Stimulated activated CD4-positive, alpha-beta T cell treated with anti-CD3 and anti-CD28 coated beads, TNF-alpha, amount 100 ng/mL, for 24 hours (primary cell): ENCODE data around the gene SMAD3.
A peak's percentile ranks its signal among the peaks of the same experiment; 100 is the strongest.

Experiments used
- DNase-seq, 3 experiments: peaks; one replicate each; pipeline ENCODE4 v3.0.0-alpha.2; 2020; ENCODE audit warnings: low read depth in 3 of 3

SMAD3 gene

GRCh38 chr15:67161881-67162280 is 96.5 kb downstream of the SMAD3 start:
- no peak for DNase-seq

DNA sequence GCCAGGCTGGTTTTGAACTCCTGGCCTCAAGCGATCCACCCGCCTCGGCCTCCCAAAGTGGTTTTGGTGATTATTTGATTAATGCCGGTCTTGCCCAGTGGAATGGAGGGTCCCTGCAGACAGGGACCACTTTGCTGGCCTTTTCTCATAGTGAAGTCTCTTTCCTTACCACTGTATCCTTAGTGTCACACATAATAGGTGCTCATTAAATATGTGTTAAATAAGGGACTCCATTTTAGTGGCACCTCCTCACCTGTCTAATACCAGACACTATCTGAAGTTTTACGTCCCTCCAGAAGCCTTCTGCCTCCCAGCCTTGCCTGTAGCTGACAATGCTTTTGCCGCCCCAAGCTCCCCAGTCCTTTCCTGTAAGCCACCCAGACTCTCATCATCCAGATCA is 97.8 kb downstream of the SMAD3 start:
- DNase-seq = no peak

DNA sequence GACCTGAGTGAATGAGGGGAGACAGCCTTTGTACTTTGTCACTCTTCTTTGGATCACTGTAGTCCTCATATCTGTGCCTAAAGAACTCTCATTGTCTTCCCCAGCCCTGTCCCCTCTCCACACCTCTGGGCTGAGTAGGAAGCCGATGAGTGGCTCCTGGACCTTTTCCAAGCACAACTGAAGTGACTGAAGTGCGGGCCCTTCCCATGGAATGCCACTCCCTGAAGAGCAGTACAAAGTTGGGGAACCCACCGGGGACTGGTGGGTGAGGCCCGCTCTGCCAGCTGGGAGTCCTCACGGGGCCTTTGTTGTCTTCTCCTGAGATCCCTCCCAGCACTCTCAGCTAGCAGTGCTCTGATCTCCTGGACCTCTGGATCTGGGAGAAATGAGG is 99.0 kb downstream of the SMAD3 start:
- no peak for DNase-seq

GRCh38 chr15:67164811-67165253 is 99.4 kb downstream of the SMAD3 start:
- no peak for DNase-seq

DNA sequence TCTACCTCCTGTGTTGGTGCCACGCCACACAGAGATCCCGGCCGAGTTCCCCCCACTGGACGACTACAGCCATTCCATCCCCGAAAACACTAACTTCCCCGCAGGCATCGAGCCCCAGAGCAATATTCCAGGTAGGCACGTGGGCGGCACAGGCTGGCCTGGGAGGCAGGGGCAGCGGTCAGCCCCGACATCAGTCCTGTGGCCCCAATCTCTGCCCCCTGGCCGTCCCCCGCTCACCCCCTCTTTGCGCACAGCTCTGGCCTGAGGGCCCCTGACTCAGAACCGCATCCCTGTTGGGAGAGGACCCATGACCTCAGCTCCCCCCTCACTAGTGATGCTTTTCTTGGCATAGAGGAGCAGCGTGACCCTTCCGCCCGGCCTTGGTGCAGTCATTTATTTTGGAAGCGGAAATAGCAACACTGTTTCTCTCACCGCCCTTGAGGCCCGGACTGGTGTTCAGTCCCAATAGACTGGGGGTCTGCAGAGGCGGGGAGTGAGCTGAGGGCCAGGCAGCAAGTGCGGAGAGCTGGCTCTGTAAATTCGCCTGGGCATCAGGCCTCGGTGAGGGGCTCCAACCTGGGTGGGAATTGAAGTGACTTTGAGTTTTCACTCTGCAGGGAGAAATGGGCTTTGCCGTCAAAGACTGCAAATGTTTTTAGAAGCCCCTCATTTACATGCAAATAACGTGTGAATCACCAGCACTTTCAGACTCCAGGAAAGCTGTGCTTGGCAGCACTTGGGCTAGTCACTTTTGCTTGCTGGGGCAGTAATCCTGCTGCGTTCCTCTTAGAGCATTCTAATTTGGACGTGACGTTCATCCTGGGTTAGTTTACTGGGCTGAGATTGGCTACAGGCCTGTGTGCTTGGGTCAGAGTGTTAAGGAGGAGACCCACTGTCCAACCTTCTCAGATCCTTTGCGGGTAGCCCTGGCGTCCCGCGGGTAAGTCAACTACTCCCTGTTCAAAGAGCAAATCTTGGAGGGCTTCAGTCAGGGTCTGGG is 100.2 kb downstream of the SMAD3 start:
- no peak for DNase-seq

DNA sequence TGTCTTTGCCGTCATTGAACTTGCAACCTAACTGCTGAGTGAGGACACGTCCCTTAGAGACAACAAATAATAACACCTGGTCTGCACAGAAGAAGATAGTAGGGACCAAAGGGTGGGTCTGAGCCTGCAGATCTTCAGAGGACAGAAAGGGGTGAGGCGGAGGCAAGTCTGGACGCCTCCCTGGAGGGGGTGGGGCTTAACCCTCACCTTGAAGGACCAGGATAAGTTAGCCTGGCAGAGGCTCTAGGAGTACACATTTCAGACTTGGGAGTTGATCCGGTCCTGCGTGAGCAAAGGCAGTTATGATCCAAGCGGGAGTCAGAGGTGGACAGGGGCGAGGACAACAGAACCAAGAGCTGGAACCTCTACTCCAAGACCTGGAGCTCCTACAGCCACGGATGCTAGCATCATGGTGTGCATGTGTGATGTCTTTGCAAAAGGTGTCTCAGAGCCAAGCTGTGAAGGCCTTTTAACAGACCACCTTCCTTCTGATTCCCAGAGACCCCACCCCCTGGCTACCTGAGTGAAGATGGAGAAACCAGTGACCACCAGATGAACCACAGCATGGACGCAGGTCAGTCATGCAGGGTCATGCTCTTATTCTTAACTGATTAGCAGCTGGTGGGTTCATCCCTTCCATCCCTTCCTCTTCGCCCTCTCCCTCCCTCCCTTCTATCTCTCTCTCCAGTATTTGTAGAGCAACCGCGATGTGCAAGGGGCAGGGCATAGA is 101.0 kb downstream of the SMAD3 start:
- DNase-seq = no peak

GRCh38 chr15:67167091-67167490 is 101.7 kb downstream of the SMAD3 start:
- no peak for DNase-seq

GRCh38 chr15:67168694-67169093 is 103.3 kb downstream of the SMAD3 start:
- DNase-seq = no peak

DNA sequence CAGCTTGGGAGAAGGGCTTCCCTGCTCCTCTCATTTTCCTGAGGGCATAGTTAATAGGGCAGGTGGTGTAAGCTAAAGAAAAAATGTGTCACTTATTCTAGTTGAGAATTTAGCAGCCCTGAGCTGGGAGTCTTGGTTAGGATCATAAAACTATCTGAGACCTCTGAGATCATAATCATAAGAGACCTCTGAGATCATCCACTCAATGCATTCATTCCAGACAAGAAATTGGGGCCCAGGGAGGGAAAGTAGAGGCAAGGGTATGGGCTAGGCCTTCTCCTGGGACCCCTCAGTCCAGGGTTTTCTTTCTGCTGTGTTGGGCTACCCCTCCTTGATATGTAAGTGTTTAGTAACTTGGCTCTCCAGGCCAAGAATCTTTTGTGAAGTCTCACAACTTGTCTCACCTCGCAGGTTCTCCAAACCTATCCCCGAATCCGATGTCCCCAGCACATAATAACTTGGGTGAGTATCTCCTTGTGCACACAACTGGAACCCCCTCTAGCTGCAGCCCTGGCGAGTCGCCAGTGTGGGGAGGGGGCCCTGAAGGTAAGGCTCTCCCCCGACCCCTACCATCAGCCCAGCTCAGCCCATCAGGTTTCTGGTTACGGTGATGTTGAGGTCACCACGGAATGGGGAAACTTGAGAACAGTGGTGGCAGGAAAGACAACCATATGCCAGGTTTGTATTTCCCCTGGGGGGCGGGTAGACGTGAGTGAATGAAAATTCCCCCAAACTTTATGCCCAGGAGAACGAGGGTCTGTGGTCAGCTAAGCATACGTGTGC is 104.9 kb downstream of the SMAD3 start:
- DNase-seq = no peak

DNA sequence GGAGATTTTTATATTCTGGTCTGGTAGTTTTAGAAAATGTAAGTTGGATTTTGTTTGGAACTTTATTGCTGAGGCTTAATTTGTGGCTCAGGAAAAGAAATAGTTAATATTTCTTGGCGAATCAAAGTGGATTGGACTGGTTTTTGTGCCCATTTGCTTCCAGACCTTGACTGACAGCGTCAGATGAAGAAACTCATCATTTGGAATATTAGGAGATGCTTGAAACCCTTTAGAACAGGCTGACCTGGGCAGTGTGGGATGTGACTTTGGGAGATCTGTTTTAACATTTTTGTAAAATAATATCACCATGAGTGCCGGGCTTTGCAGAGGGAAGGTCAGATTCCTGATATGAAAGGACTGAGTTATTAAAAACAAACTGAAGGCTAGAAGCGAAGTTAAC is 106.1 kb downstream of the SMAD3 start:
- no peak for DNase-seq

- DNase-seq = peak in 1 of 3 experiments; percentile 26
Observed at GRCh38 chr15:67172172-67172571, 106.8 kb downstream of the SMAD3 start.

- no peak for DNase-seq
Observed at GRCh38 chr15:67173005-67173404, 107.6 kb downstream of the SMAD3 start.

GRCh38 chr15:67173786-67174185 is 108.4 kb downstream of the SMAD3 start:
- no peak for DNase-seq

DNA sequence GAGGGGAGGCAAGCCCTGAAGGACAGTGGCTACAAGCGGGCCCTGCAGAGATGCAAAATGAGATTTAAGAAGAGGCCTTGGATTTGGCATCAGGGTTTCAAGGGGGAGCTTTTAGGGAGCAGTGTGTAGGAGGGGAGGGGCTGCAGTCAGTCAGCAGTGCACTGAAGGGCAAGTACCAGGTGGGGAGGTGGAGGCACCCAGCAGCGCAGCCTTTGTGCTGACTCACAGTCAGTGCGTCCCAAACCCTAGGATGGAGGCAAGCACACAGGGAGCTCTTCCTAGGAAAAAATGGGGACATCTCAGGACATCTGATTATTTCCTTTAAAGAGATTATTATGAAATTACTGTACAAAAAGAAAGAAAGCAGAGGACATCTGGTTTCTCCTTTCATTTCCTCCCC is 109.0 kb downstream of the SMAD3 start:
- no peak for DNase-seq

GRCh38 chr15:67174864-67175573 is 109.6 kb downstream of the SMAD3 start:
- DNase-seq = peak in 1 of 3 experiments; percentile 52

DNA sequence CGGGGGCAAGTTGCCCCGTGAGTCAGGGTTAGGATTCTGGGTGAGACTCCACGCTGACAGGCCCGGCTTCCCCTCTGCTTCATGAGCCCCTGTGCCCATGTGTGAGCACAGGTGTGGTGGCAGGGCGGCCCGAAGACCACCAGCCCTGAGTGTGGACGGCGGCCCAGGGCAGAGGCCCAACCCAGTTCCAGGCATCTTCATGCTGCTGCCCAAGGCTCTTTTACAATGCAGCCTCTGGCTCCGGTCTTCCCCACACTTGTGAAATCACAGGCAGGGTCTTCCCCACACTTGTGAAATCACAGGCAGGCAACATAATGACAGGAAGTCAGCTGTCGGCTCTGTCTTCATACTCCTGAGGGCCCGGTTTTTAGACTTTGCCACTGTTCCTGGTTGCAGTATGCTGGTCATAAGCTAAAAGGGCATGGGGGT is 110.3 kb downstream of the SMAD3 start:
- no peak for DNase-seq

DNA sequence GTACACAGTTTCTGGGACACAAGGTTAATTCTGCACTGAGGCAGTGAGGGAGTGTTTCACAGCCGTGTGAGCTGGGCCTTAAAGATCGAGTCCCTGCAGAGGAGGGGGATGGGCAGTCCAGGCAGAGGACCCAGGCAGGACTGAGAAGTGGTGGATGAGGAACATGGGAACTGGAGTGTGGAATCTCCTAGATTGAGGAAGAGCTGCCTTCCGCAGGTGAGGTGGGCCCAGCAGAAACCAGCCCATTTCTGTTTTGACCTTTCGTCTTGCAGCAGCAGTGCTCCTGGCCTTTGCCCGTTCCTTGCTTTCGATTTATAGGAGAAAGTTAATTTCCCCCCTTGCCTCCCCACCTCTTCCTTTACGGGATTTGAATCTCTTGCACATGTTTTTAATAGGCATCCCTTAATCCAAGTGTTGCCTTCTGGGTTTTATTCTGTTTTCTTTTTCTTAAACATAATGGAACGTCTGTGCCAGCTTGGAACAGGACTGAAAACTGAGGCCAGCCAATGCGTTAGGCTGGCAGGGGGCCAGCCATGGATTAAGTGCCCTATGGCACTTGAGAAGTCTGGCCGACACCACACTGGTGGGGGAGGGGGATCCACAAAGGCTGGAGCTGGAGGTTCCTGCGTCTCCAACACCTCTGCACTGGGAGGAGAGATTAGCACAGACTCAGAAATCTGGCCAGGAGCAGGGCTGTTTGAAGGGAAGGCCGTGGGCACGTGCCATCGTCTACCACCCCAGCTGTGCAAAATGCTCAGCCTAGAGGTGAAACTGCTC is 111.0 kb downstream of the SMAD3 start:
- DNase-seq = no peak

DNA sequence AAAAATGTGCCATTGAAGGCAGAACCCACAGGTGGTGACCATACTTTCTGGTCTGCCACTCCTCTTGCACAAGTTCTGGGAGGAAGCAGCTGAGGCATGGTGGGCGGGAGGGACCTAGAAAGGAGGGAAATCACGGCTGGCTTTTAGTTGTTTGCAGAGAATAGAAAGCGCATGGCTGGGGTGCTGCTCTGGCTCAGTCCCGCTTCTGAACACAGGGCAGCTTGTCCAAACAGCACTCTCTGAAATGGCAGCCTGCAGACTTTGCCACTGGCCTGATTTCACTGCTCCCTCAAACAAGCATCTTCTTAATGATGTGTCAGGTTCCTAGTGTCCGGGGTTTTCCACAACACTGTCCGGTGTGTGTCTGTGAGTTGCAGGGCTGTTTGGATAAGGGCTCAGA is 112.3 kb downstream of the SMAD3 start:
- no peak for DNase-seq

- no peak for DNase-seq
Observed at GRCh38 chr15:67178569-67179210, 113.3 kb downstream of the SMAD3 start.

DNA sequence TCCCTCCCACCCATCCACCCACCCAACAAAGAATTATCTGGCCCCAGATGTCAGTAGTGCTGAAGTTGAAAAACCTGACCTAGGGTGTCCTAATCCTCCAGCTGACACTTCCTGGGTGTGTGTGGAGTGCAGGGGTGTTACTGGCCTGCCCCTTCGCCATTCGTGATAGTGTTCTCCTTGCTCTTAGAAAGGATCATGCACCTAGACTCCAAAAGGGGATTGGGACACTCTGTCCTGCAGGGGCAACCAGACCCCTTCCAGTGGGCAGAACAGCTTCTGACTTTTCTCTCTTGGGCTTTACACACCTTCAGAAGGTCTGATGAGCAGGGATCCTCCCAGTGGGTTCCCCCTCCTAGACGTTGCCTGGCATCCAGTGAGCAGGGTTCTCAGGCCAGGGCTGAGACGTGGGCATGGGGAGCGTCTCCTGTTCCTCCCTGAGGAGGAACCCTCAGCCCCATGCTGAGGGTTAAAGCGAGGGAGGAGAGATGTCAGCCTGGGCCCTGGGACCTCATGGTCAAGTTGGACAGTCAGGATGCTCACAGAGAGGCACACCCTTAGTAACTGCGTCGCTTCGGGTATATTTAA is 114.1 kb downstream of the SMAD3 start:
- no peak for DNase-seq
